K562 (cell line): Measurements from ENCODE around the gene TLE3. TPM values are rescaled to one million over a fixed set of nuclear protein-coding genes. Genes with fewer than 3 reads are reported as not detected.

Source experiments
- BCL6 ChIP-seq: fragments of 250-450 bp; sonication (Bioruptor Pico); IDR thresholded peaks from 2 replicates; pipeline ENCODE4 v1.4.0; 2020
- HNRNPH1 ChIP-seq: fragments of 200-400 bp; formaldehyde crosslinking; optimal IDR thresholded peaks from 2 replicates; pipeline ENCODE3; 2017; ENCODE audit warnings: low read depth, mild to moderate bottlenecking, low read length, moderate library complexity
- KAT8 ChIP-seq: fragments of 450-650 bp; IDR thresholded peaks from 2 replicates; pipeline ENCODE4 v1.6.1; 2016; ENCODE audit warnings: low read depth, mild to moderate bottlenecking
- MAFF ChIP-seq: IDR thresholded peaks from 2 replicates; pipeline ENCODE4 v1.6.1; 2012; ENCODE audit warnings: low read length, improper control_type of control experiment
- NFYB ChIP-seq: IDR thresholded peaks from 2 replicates; pipeline ENCODE4 v1.6.1; 2011; ENCODE audit warnings: mild to moderate bottlenecking, moderate library complexity; ENCODE audit not compliant: insufficient read length; ENCODE audit errors: extremely low read depth
- NR2C1 ChIP-seq, 2 experiments: fragments of 450-650 bp; IDR thresholded peaks; 2 replicates each; pipeline ENCODE4 v1.6.1; 2017; ENCODE audit warnings: mild to moderate bottlenecking in 2 of 2, antibody characterized with exemption in 1 of 2, inconsistent platforms in 1 of 2, missing compliant biosample characterization in 1 of 2, missing genetic modification characterization in 1 of 2
- ZNF197 ChIP-seq: fragments of 200-800 bp; sonication (Bioruptor generic); IDR thresholded peaks from 2 replicates; pipeline ENCODE4 v1.6.1; 2016; ENCODE audit warnings: low read depth, missing genetic modification characterization, missing compliant biosample characterization
- polyA plus RNA-seq, 8 experiments: library from polyadenylated mRNA; depleted of rRNA in 4 of 8; stranded (reverse) in 5 of 8; unstranded in 3 of 8; fragments of >200 nt; fragmentation: Nextera tagmentation in 2 of 8; fragmentation: Illumina TruSeq in 1 of 8; extraction: Ambion mirVana in 2 of 8; extraction: Trizol in 1 of 8; gene quantifications; 2 replicates each; pipeline versions ENCODE4 v1.2.1 to v1.2.3, GENCODE V29; 2011 to 2014; ENCODE audit warnings: inconsistent platforms in 1 of 8, missing spikeins in 1 of 8
- total RNA-seq, 7 experiments: library from RNA; depleted of rRNA in 6 of 7; stranded (reverse); fragments of >200 nt in 6 of 7; fragmentation: Illumina TruSeq in 2 of 7; extraction: Trizol in 2 of 7; gene quantifications; 2 replicates each; pipeline versions ENCODE4 v1.2.1 to v1.2.3, GENCODE V29; 2011 to 2021; ENCODE audit warnings: low replicate concordance in 1 of 7
- TF ChIP-seq, protein P1 (sequence below), 2 experiments: fragments of 150-350 bp in 1 of 2; IDR thresholded peaks; 2 replicates each; pipeline ENCODE4 v1.6.1; 2012 to 2016; ENCODE audit warnings: low read depth in 2 of 2, low read length in 2 of 2, mild to moderate bottlenecking in 1 of 2, moderate library complexity in 1 of 2
- TF ChIP-seq, protein P2 (sequence below): fragments of 250-450 bp; sonication (Bioruptor Pico); IDR thresholded peaks from 2 replicates; pipeline ENCODE4 v1.8.0; 2022; ENCODE audit warnings: inconsistent platforms, mild to moderate bottlenecking, moderate library complexity, borderline replicate concordance
- TF ChIP-seq, protein P3 (sequence below): IDR thresholded peaks from 3 replicates; pipeline ENCODE4 v1.6.1; 2011; ENCODE audit warnings: borderline replicate concordance, mild to moderate bottlenecking, moderate library complexity; ENCODE audit not compliant: insufficient read length; ENCODE audit errors: extremely low read depth
- TF ChIP-seq, protein P4 (sequence below): fragments of 250-450 bp; sonication (Bioruptor Pico); IDR thresholded peaks from 2 replicates; pipeline ENCODE4 v1.8.0; 2021; ENCODE audit warnings: mild to moderate bottlenecking, moderate library complexity

Gene TLE3
- total and polyA plus RNA-seq, 9 of the 15 experiments (the other 6 are each of a cell fraction or from before 2014, with no cell fraction given) = 1.5 to 84.2 (median 14.1) TPM

DNA sequence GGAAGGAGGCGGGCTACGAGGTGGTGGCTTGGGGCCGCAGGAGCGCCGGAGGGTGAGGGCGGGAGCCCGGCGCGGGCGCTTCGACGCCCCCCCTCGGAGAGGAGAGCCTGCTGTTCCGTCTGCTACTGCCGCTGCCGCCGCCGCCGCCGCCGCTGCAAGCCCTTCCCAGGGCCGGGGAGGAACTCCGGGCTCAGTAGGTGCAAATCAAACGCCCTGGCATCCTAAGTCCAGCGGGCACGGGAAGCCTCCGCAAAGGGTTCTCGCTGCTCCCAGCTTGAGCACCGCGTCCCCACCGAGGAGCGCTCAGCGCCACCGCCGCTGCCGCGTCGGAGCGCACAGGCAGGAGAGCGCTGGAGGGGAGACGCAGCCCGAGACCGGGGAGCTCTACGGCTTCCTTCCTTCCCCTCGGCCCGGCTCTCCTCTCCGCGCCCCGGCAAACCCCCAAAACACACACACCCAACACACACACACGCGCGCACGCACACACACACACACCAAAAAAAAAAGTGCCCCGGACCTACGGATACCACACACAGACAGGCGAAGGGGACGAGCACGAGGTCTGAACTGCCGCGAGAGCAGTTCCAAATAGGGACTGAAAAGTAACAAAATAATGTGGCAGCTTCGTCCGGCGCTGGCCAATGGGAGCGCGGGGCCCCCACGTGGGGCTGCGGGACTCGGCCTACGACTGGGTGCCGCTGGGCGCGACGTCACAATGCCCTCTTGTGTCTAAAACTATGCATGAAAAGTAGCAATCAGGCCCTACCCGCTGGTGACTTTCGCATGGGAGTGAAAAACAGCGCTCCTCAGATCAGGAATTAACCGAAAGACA is at the start of gene TLE3 (continued):
- TF ChIP-seq, protein P1, sequence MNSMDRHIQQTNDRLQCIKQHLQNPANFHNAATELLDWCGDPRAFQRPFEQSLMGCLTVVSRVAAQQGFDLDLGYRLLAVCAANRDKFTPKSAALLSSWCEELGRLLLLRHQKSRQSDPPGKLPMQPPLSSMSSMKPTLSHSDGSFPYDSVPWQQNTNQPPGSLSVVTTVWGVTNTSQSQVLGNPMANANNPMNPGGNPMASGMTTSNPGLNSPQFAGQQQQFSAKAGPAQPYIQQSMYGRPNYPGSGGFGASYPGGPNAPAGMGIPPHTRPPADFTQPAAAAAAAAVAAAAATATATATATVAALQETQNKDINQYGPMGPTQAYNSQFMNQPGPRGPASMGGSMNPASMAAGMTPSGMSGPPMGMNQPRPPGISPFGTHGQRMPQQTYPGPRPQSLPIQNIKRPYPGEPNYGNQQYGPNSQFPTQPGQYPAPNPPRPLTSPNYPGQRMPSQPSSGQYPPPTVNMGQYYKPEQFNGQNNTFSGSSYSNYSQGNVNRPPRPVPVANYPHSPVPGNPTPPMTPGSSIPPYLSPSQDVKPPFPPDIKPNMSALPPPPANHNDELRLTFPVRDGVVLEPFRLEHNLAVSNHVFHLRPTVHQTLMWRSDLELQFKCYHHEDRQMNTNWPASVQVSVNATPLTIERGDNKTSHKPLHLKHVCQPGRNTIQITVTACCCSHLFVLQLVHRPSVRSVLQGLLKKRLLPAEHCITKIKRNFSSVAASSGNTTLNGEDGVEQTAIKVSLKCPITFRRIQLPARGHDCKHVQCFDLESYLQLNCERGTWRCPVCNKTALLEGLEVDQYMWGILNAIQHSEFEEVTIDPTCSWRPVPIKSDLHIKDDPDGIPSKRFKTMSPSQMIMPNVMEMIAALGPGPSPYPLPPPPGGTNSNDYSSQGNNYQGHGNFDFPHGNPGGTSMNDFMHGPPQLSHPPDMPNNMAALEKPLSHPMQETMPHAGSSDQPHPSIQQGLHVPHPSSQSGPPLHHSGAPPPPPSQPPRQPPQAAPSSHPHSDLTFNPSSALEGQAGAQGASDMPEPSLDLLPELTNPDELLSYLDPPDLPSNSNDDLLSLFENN (IDR thresholded peaks at IDR 0.05; ENCODE audit: low read depth in 2 of 2, low read length in 2 of 2) = no peak
- TF ChIP-seq, protein P2, sequence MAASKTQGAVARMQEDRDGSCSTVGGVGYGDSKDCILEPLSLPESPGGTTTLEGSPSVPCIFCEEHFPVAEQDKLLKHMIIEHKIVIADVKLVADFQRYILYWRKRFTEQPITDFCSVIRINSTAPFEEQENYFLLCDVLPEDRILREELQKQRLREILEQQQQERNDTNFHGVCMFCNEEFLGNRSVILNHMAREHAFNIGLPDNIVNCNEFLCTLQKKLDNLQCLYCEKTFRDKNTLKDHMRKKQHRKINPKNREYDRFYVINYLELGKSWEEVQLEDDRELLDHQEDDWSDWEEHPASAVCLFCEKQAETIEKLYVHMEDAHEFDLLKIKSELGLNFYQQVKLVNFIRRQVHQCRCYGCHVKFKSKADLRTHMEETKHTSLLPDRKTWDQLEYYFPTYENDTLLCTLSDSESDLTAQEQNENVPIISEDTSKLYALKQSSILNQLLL (CRISPR knock-in tag) = no peak
- TF ChIP-seq MAFF = no peak
- TF ChIP-seq BCL6 (CRISPR knock-in tag) = no peak
- peak; percentile 44; the same call in 1 of the 2 replicates for TF ChIP-seq ZNF197 (CRISPR knock-in tag)
- TF ChIP-seq, protein P3, sequence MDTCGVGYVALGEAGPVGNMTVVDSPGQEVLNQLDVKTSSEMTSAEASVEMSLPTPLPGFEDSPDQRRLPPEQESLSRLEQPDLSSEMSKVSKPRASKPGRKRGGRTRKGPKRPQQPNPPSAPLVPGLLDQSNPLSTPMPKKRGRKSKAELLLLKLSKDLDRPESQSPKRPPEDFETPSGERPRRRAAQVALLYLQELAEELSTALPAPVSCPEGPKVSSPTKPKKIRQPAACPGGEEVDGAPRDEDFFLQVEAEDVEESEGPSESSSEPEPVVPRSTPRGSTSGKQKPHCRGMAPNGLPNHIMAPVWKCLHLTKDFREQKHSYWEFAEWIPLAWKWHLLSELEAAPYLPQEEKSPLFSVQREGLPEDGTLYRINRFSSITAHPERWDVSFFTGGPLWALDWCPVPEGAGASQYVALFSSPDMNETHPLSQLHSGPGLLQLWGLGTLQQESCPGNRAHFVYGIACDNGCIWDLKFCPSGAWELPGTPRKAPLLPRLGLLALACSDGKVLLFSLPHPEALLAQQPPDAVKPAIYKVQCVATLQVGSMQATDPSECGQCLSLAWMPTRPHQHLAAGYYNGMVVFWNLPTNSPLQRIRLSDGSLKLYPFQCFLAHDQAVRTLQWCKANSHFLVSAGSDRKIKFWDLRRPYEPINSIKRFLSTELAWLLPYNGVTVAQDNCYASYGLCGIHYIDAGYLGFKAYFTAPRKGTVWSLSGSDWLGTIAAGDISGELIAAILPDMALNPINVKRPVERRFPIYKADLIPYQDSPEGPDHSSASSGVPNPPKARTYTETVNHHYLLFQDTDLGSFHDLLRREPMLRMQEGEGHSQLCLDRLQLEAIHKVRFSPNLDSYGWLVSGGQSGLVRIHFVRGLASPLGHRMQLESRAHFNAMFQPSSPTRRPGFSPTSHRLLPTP = no peak
- peak; percentile 96 for TF ChIP-seq NFYB
- TF ChIP-seq HNRNPH1 = no peak
- TF ChIP-seq NR2C1 (IDR thresholded peaks at IDR 0.05) = no peak
- no peak for TF ChIP-seq NR2C1 (tag; IDR thresholded peaks at IDR 0.05)
- TF ChIP-seq, protein P4, sequence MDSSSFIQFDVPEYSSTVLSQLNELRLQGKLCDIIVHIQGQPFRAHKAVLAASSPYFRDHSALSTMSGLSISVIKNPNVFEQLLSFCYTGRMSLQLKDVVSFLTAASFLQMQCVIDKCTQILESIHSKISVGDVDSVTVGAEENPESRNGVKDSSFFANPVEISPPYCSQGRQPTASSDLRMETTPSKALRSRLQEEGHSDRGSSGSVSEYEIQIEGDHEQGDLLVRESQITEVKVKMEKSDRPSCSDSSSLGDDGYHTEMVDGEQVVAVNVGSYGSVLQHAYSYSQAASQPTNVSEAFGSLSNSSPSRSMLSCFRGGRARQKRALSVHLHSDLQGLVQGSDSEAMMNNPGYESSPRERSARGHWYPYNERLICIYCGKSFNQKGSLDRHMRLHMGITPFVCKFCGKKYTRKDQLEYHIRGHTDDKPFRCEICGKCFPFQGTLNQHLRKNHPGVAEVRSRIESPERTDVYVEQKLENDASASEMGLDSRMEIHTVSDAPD (CRISPR knock-in tag) = no peak
- TF ChIP-seq KAT8 = no peak
